CD14-positive monocyte (primary cell): ENCODE measurements around the gene STX3. TPM values are rescaled to one million over a fixed set of nuclear protein-coding genes. Genes with fewer than 3 reads are reported as not detected.

Experiments
- DNase-seq, 3 donors: peaks; one replicate each; pipeline ENCODE4 v3.0.0-alpha.2; 2011 to 2022
- H2AFZ ChIP-seq: 2 replicates; pipeline ENCODE4 v1.6.0; 2012; ENCODE audit warnings: mild to moderate bottlenecking, low read depth, low read length, inconsistent platforms; ENCODE audit not compliant: insufficient read depth, poor library complexity, severe bottlenecking
- H3K27ac ChIP-seq, 2 donors: 1 replicate in 1 of 2; 2 replicates in 1 of 2; pipeline ENCODE4 v1.5.1; 2012 to 2013; ENCODE audit warnings: low read length in 2 of 2, control low read depth in 1 of 2, inconsistent platforms in 1 of 2, low read depth in 1 of 2, mild to moderate bottlenecking in 1 of 2
- H3K27me3 ChIP-seq, 2 donors: one replicate each; pipeline versions ENCODE4 v1.6.0 to v1.6.1; 2011 to 2013; ENCODE audit warnings: low read length in 2 of 2; ENCODE audit not compliant: control insufficient read depth in 2 of 2, insufficient read depth in 2 of 2
- H3K36me3 ChIP-seq, 2 donors: replicated peaks in 1 of 2; 1 replicate in 1 of 2; 2 replicates in 1 of 2; pipeline versions ENCODE4 v1.5.1 to v1.6.1; 2012 to 2013; ENCODE audit warnings: low read length in 2 of 2, control low read depth in 1 of 2, inconsistent platforms in 1 of 2, mild to moderate bottlenecking in 1 of 2; ENCODE audit not compliant: insufficient read depth in 2 of 2, control insufficient read depth in 1 of 2
- H3K4me1 ChIP-seq, 2 donors: 1 replicate in 1 of 2; 2 replicates in 1 of 2; pipeline versions ENCODE4 v1.5.1 to v1.6.1; 2012 to 2013; ENCODE audit warnings: low read length in 2 of 2, control low read depth in 1 of 2, inconsistent platforms in 1 of 2, mild to moderate bottlenecking in 1 of 2, moderate library complexity in 1 of 2; ENCODE audit not compliant: insufficient read depth in 2 of 2, control insufficient read depth in 1 of 2
- H3K4me2 ChIP-seq: replicated peaks from 2 replicates; pipeline ENCODE3; 2012; ENCODE audit warnings: low read length, moderate library complexity, mild to moderate bottlenecking; ENCODE audit not compliant: poor library complexity, severe bottlenecking; ENCODE audit errors: extremely low read depth
- H3K4me3 ChIP-seq, 3 experiments: fragments of 200-600 bp in 1 of 3; sonication (generic) in 1 of 3; replicated peaks in 1 of 3; 1 replicate in 2 of 3; 2 replicates in 1 of 3; pipeline ENCODE4 v1.5.1; 2011 to 2013; ENCODE audit warnings: low read length in 3 of 3, mild to moderate bottlenecking in 3 of 3, control low read depth in 2 of 3, low read depth in 2 of 3, inconsistent platforms in 1 of 3, moderate library complexity in 1 of 3
- H3K79me2 ChIP-seq: 2 replicates; pipeline ENCODE4 v1.6.0; 2012; ENCODE audit warnings: mild to moderate bottlenecking, control low read depth, inconsistent platforms, low read length, moderate library complexity; ENCODE audit not compliant: insufficient read depth
- H3K9ac ChIP-seq: 2 replicates; pipeline ENCODE4 v1.6.0; 2017; ENCODE audit warnings: low read length, mild to moderate bottlenecking; ENCODE audit not compliant: insufficient read depth, poor library complexity, severe bottlenecking
- H3K9me3 ChIP-seq, 2 donors: replicated peaks in 1 of 2; 1 replicate in 1 of 2; 2 replicates in 1 of 2; pipeline versions ENCODE4 v1.5.1 to v1.6.1; 2012 to 2013; ENCODE audit warnings: low read length in 2 of 2, control low read depth in 1 of 2; ENCODE audit not compliant: control insufficient read depth in 1 of 2, insufficient read depth in 1 of 2
- H4K20me1 ChIP-seq: 2 replicates; pipeline ENCODE4 v1.6.0; 2012; ENCODE audit warnings: mild to moderate bottlenecking, low read length, control low read depth, moderate library complexity; ENCODE audit not compliant: insufficient read depth
- H3K27ac Mint-ChIP-seq, 7 donors: one replicate each; pipeline ENCODE4 v1.8.0; 2020; ENCODE audit warnings: mild to moderate bottlenecking in 7 of 7, mixed read lengths in 7 of 7, moderate library complexity in 6 of 7, inconsistent platforms in 2 of 7
- H3K27me3 Mint-ChIP-seq, 3 donors: one replicate each; pipeline ENCODE4 v1.8.0; 2021 to 2022; ENCODE audit warnings: low read depth in 3 of 3, mild to moderate bottlenecking in 3 of 3, mixed read lengths in 3 of 3, moderate library complexity in 3 of 3, inconsistent platforms in 1 of 3
- H3K36me3 Mint-ChIP-seq, 2 donors: one replicate each; pipeline ENCODE4 v1.8.0; 2020; ENCODE audit warnings: mixed read lengths in 2 of 2, inconsistent platforms in 1 of 2, mild to moderate bottlenecking in 1 of 2
- H3K4me1 Mint-ChIP-seq: one replicate; pipeline ENCODE4 v1.8.0; 2020; ENCODE audit warnings: mild to moderate bottlenecking, mixed read lengths
- H3K4me3 Mint-ChIP-seq, 2 donors: one replicate each; pipeline ENCODE4 v1.8.0; 2020; ENCODE audit warnings: mild to moderate bottlenecking in 2 of 2, mixed read lengths in 2 of 2, moderate library complexity in 1 of 2
- H3K9me3 Mint-ChIP-seq, 7 donors: one replicate each; pipeline ENCODE4 v1.8.0; 2020 to 2022; ENCODE audit warnings: mixed read lengths in 7 of 7, mild to moderate bottlenecking in 6 of 7, moderate library complexity in 6 of 7, inconsistent platforms in 2 of 7
- CTCF ChIP-seq: fragments of 200-600 bp; IDR thresholded peaks from one replicate; pipeline ENCODE4 v1.8.0; 2022; ENCODE audit warnings: antibody characterized with exemption, mild to moderate bottlenecking
- WGBS: methylation state at CpG from one replicate; pipeline ENCODE4 v1.1.5; 2013; ENCODE audit warnings: missing lambda C conversion rate; ENCODE audit not compliant: insufficient coverage; 5-methylcytosine and 5-hydroxymethylcytosine counted together
- intact Hi-C, 2 donors: fragments of 100-400 bp; cut with micrococcal nuclease; formaldehyde crosslinking; loops; one replicate each; pipeline versions ENCODE4 v1.15.0 to v1.15.1; 2023
- polyA plus RNA-seq, 3 donors: library from polyadenylated mRNA; depleted of rRNA in 1 of 3; unstranded in 2 of 3; stranded (reverse) in 1 of 3; fragments of 300-500 nt in 2 of 3; fragments of >200 nt in 1 of 3; fragmentation: Illumina TruSeq in 2 of 3; gene quantifications; 1 replicate in 2 of 3; 2 replicates in 1 of 3; pipeline ENCODE4 v1.2.3, GENCODE V29; 2012 to 2021

The STX3 gene
- polyA plus RNA-seq, 3 donors = 22.4 to 50.9 (median 25.4) TPM

DNA sequence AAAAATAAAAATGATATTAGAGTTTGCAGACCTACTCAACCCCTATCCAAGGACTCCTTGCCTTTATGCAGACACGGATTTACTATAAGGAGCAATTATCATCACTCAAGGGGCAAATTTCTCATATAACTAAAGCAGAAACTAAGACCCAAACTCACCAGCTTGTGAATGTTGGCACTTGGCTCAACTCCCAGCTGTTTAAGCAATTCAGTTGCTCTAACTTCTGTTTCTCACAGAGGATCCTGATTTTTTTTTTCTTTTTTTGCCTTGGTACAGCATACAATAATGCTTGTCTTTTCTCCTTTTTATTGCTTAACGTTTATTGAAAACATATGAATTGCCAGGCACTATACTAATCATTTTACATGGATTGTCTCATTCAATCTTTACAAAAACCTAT is 99.7 kb downstream of the STX3 start:
- Mint-ChIP-seq H3K27ac (no peak overlapping the region), H3K36me3 (no peaks in the 10 kb centered on the region), H3K27me3 (peaks cover 0 to 1% (median 0%) of the 10 kb centered on the region in 3 donors), H3K9me3 (peaks cover 0 to 3% (median 0%) of the 10 kb centered on the region in 7 donors), H3K4me3 (no peak overlapping the region), H3K4me1 (peaks cover 18% of the 10 kb centered on the region)
- Histone ChIP-seq H3K9ac (no peak overlapping the region), H3K4me2 (no peak overlapping the region), H3K36me3 (no peaks in the 10 kb centered on the region), H3K27ac (no peak overlapping the region), H3K4me3 (no peak overlapping the region), H3K27me3 (no peaks in the 10 kb centered on the region), H3K79me2 (no peaks in the 10 kb centered on the region), H3K9me3 (no peaks in the 10 kb centered on the region), H4K20me1 (no peaks in the 10 kb centered on the region), H3K4me1 (peaks cover 7 to 8% of the 10 kb centered on the region in 2 donors), H2AFZ (no peak overlapping the region)
- TF ChIP-seq CTCF = no peak
- WGBS = 71% methylated on average over 1 of the region's 2 CpGs
- intact Hi-C loops = no loop called here
- DNase-seq = no peak

Other genes starting within 250 kb of the STX3 start
- not detected for gene OR4D9, start 243.8 kb upstream of the STX3 start, polyA plus RNA-seq
- gene OSBP, start 139.6 kb upstream of the STX3 start, polyA plus RNA-seq = 10 to 100 TPM in 2 of 3 donors, 1 to 10 TPM in 1; 9.8 to 15.3 (median 11.9) TPM
- gene PATL1, start 86.3 kb upstream of the STX3 start, polyA plus RNA-seq = 10 to 100 TPM in 1 of 3 donors, 1 to 10 TPM in 2; 4.1 to 49.3 (median 5.1) TPM
- gene OR10V1, start 41.5 kb upstream of the STX3 start, polyA plus RNA-seq = not detected
- gene MRPL16, start 55.4 kb downstream of the STX3 start, polyA plus RNA-seq = 10 to 100 TPM; 34.1 to 75.0 (median 71.9) TPM
- not detected for gene CBLIF, start 90.1 kb downstream of the STX3 start, polyA plus RNA-seq
- not detected for gene TCN1, start 111.1 kb downstream of the STX3 start, polyA plus RNA-seq
- gene OOSP3, start 123.4 kb downstream of the STX3 start, polyA plus RNA-seq = not detected
- gene OOSP1, start 183.1 kb downstream of the STX3 start, polyA plus RNA-seq = not detected
- not detected for gene OOSP4A, start 208.7 kb downstream of the STX3 start, polyA plus RNA-seq